ENCODE measurements around the gene PBX1. TPM values are rescaled to one million over a fixed set of nuclear protein-coding genes. Genes with fewer than 3 reads are reported as not detected.

The PBX1 gene
- total and polyA plus RNA-seq, 12 donors, result 13.3 to 91.8 (median 62.7) TPM

- H3K36me3 ChIP-seq, result no peaks in the 10 kb centered on the region
- TF ChIP-seq, protein P1, sequence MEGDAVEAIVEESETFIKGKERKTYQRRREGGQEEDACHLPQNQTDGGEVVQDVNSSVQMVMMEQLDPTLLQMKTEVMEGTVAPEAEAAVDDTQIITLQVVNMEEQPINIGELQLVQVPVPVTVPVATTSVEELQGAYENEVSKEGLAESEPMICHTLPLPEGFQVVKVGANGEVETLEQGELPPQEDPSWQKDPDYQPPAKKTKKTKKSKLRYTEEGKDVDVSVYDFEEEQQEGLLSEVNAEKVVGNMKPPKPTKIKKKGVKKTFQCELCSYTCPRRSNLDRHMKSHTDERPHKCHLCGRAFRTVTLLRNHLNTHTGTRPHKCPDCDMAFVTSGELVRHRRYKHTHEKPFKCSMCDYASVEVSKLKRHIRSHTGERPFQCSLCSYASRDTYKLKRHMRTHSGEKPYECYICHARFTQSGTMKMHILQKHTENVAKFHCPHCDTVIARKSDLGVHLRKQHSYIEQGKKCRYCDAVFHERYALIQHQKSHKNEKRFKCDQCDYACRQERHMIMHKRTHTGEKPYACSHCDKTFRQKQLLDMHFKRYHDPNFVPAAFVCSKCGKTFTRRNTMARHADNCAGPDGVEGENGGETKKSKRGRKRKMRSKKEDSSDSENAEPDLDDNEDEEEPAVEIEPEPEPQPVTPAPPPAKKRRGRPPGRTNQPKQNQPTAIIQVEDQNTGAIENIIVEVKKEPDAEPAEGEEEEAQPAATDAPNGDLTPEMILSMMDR (IDR thresholded peaks at IDR 0.05), result no peak
- intact Hi-C loops (cut with DNase I), result no loop called here
- H3K4me1 ChIP-seq, result peaks cover 6 to 43% (median 32%) of the 10 kb centered on the region in 9 donors
- H3K27ac ChIP-seq, result no peak overlapping the region
- no peak overlapping the region for H3K4me3 ChIP-seq
- WGBS, 2 donors, result 93 to 94% methylated on average over 5 of the region's 5 CpGs
- DNase-seq (no peak), ATAC-seq (no peak)
- H3K9me3 ChIP-seq, result no peaks in the 10 kb centered on the region
- H3K27me3 ChIP-seq, result no peaks in the 10 kb centered on the region
These were observed 186.8 kb downstream of the PBX1 start for GRCh38 chr1:164745736-164746135.

- intact Hi-C loops (cut with DNase I), result no loop called here
- TF ChIP-seq, protein P1 (IDR thresholded peaks at IDR 0.05), result no peak
- H3K27me3 ChIP-seq, result no peaks in the 10 kb centered on the region
- no peaks in the 10 kb centered on the region for H3K36me3 ChIP-seq
- no peak for ATAC-seq
- H3K4me3 ChIP-seq, result no peak overlapping the region
- 84 to 87% methylated on average over 5 of the region's 5 CpGs for WGBS, 2 donors
- DNase-seq, result no peak
- no peaks in the 10 kb centered on the region for H3K9me3 ChIP-seq
- H3K4me1 ChIP-seq, result peaks cover 6 to 50% (median 32%) of the 10 kb centered on the region in 9 donors
- H3K27ac ChIP-seq, result peak overlapping the region in 1 of 10 donors; percentile 18
These were observed 187.6 kb downstream of the PBX1 start for GRCh38 chr1:164746632-164747031.

- peak overlapping the region in 9 of 10 donors; percentile 30 to 74 (median 63) for H3K27ac ChIP-seq
- TF ChIP-seq, protein P1 (IDR thresholded peaks at IDR 0.05), result no peak
- H3K4me3 ChIP-seq, result no peak overlapping the region
- H3K4me1 ChIP-seq, result peaks cover 6 to 65% (median 42%) of the 10 kb centered on the region in 9 donors
- no peaks in the 10 kb centered on the region for H3K9me3 ChIP-seq
- no peaks in the 10 kb centered on the region for H3K27me3 ChIP-seq
- no peaks in the 10 kb centered on the region for H3K36me3 ChIP-seq
- peak; percentile 33 to 58 for DNase-seq
- ATAC-seq, result peak; percentile 62 to 97 (median 85)
- WGBS, 2 donors, result 23% methylated on average over 10 of the region's 10 CpGs
- intact Hi-C loops (cut with DNase I), result no loop called here
These were observed 189.4 kb downstream of the PBX1 start for GRCh38 chr1:164748253-164748899.

- peak overlapping the region in 8 of 10 donors; percentile 6 to 43 (median 28) for H3K4me3 ChIP-seq
- intact Hi-C loops (cut with DNase I), result no loop called here
- H3K9me3 ChIP-seq, result no peaks in the 10 kb centered on the region
- 49 to 51% methylated on average over 11 of the region's 11 CpGs for WGBS, 2 donors
- no peaks in the 10 kb centered on the region for H3K27me3 ChIP-seq
- H3K36me3 ChIP-seq, result no peaks in the 10 kb centered on the region
- ATAC-seq (peak in 6 of 8 donors; percentile 4 to 44 (median 22)), DNase-seq (no peak)
- H3K4me1 ChIP-seq, result peaks cover 10 to 71% (median 35%) of the 10 kb centered on the region in 9 donors
- TF ChIP-seq, protein P1 (IDR thresholded peaks at IDR 0.05), result no peak
- H3K27ac ChIP-seq, result peak overlapping the region; percentile 63 to 81 (median 75)
These were observed 194.6 kb downstream of the PBX1 start for GRCh38 chr1:164753521-164754077.

Measured in heart right ventricle (tissue), 16 donors.